ENCODE measurements around the gene NT5E. TPM values are rescaled to one million over a fixed set of nuclear protein-coding genes. Genes with fewer than 3 reads are reported as not detected.

The NT5E gene
- total RNA-seq, 1 experiment from 2014 or later = 0.81 TPM

DNA sequence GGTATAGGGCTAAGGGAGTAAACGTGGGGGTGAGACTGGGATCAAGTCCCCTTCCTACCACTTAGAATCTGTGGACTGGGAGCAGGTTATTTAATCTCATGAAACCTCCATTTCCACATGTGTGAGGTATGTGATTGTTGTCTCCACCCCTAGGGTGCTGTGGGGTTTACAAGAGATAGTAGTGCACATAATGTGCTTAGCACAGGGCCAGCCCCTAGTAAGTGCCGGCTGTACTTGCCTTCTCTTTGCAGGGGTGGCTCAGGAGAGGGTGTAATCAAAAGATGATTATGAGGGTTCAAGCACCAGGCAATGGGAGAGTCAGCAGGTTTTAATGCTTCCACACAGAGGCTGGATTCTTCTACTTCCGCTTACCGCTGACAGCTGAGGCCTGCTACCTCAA is 6.9 kb downstream of the NT5E start (continued):
- TF ChIP-seq, protein P1, sequence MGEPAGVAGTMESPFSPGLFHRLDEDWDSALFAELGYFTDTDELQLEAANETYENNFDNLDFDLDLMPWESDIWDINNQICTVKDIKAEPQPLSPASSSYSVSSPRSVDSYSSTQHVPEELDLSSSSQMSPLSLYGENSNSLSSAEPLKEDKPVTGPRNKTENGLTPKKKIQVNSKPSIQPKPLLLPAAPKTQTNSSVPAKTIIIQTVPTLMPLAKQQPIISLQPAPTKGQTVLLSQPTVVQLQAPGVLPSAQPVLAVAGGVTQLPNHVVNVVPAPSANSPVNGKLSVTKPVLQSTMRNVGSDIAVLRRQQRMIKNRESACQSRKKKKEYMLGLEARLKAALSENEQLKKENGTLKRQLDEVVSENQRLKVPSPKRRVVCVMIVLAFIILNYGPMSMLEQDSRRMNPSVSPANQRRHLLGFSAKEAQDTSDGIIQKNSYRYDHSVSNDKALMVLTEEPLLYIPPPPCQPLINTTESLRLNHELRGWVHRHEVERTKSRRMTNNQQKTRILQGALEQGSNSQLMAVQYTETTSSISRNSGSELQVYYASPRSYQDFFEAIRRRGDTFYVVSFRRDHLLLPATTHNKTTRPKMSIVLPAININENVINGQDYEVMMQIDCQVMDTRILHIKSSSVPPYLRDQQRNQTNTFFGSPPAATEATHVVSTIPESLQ (CRISPR knock-in tag; IDR thresholded peaks at IDR 0.05) = no peak

- Mint-ChIP-seq H3K36me3 (no peaks in the 10 kb centered on the region), H3K27me3 (ENCODE audit: low read depth) (peaks cover 18% of the 10 kb centered on the region), H3K27ac (0 out of 2 replicates have a peak overlapping the region, but pooled peaks have one; percentile 8), H3K9me3 (no peaks in the 10 kb centered on the region), H3K4me3 (no peak overlapping the region), H3K4me1 (peaks cover 30% of the 10 kb centered on the region)
- TF ChIP-seq, protein P2, sequence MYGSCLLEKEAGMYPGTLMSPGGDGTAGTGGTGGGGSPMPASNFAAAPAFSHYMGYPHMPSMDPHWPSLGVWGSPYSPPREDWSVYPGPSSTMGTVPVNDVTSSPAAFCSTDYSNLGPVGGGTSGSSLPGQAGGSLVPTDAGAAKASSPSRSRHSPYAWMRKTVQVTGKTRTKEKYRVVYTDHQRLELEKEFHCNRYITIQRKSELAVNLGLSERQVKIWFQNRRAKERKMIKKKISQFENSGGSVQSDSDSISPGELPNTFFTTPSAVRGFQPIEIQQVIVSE (CRISPR knock-in tag; IDR thresholded peaks at IDR 0.05; ENCODE audit: borderline replicate concordance) = no peak
- no peak for TF ChIP-seq MYBL2 (CRISPR knock-in tag; IDR thresholded peaks at IDR 0.05)
- no peak for TF ChIP-seq TCF7 (CRISPR knock-in tag; IDR thresholded peaks at IDR 0.05; ENCODE audit: low read depth)
- TF ChIP-seq FOXJ3 (CRISPR knock-in tag; IDR thresholded peaks at IDR 0.05; ENCODE audit: borderline replicate concordance) = no peak
- no peak for TF ChIP-seq ZNF219 (CRISPR knock-in tag; IDR thresholded peaks at IDR 0.05; ENCODE audit: borderline replicate concordance)
- TF ChIP-seq ATF2 (CRISPR knock-in tag; IDR thresholded peaks at IDR 0.05; ENCODE audit: borderline replicate concordance, low read depth) = no peak
- TF ChIP-seq SP1 (CRISPR knock-in tag; conservative IDR thresholded peaks at IDR 0.05) = no peak
- no peak for TF ChIP-seq ZNF532 (CRISPR knock-in tag; IDR thresholded peaks at IDR 0.05; ENCODE audit: borderline replicate concordance)
- TF ChIP-seq, protein P3, sequence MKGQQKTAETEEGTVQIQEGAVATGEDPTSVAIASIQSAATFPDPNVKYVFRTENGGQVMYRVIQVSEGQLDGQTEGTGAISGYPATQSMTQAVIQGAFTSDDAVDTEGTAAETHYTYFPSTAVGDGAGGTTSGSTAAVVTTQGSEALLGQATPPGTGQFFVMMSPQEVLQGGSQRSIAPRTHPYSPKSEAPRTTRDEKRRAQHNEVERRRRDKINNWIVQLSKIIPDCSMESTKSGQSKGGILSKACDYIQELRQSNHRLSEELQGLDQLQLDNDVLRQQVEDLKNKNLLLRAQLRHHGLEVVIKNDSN (CRISPR knock-in tag; IDR thresholded peaks at IDR 0.05) = no peak
- TF ChIP-seq ZBTB43 (CRISPR knock-in tag; IDR thresholded peaks at IDR 0.05) = no peak
- no peak for TF ChIP-seq EMX1 (CRISPR knock-in tag; IDR thresholded peaks at IDR 0.05)
- TF ChIP-seq NFATC4 (CRISPR knock-in tag; IDR thresholded peaks at IDR 0.05) = no peak
- no peak for TF ChIP-seq GTF2I (CRISPR knock-in tag; conservative IDR thresholded peaks at IDR 0.05)
- ChIA-PET POLR2A (interaction anchor here (1.8 kb wide), 1 partner anchor 9 kb away, joined by 4 read pairs; the partner anchor contains the start of gene NT5E), CTCF (interaction anchor here (0.7 to 3.4 kb wide), 2 partner anchors 9 to 24 kb away, joined by 3 to 19 read pairs; partner anchors contain the start of gene NT5E)
- ATAC-seq (peak; percentile 57), DNase-seq (ENCODE audit: low spot score) (no peak)
Observed at GRCh38 chr6:85458184-85458583, 8.3 kb downstream of the NT5E start.

Measured in WTC11 (cell line).